Measurements from ENCODE around the gene ALOX5AP.

Gene ALOX5AP

GRCh38 chr13:30796132-30796572 is 60.8 kb downstream of the ALOX5AP start:
- in situ Hi-C loops (cut with MboI; ENCODE audit: low sequenced_read_pairs), result no loop called here

GRCh38 chr13:30796631-30797601 is 61.6 kb downstream of the ALOX5AP start:
- in situ Hi-C loops (cut with MboI; ENCODE audit: low sequenced_read_pairs), result no loop called here

- in situ Hi-C loops (cut with MboI; ENCODE audit: low sequenced_read_pairs), result no loop called here
Observed at GRCh38 chr13:30797847-30798535, 62.6 kb downstream of the ALOX5AP start.

- in situ Hi-C loops (cut with MboI; ENCODE audit: low sequenced_read_pairs), result no loop called here
Observed at GRCh38 chr13:30798776-30799355, 63.5 kb downstream of the ALOX5AP start.

- in situ Hi-C loops (cut with MboI; ENCODE audit: low sequenced_read_pairs), result no loop called here
Observed at GRCh38 chr13:30799356-30799824, 64.0 kb downstream of the ALOX5AP start.

- in situ Hi-C loops (cut with MboI; ENCODE audit: low sequenced_read_pairs), result no loop called here
Observed at GRCh38 chr13:30800107-30800506, 64.8 kb downstream of the ALOX5AP start.

- in situ Hi-C loops (cut with MboI; ENCODE audit: low sequenced_read_pairs), result no loop called here
Observed at GRCh38 chr13:30802501-30802900, 67.2 kb downstream of the ALOX5AP start.

GRCh38 chr13:30802953-30803478 is 67.7 kb downstream of the ALOX5AP start:
- in situ Hi-C loops (cut with MboI; ENCODE audit: low sequenced_read_pairs), result no loop called here

GRCh38 chr13:30803749-30804148 is 68.4 kb downstream of the ALOX5AP start:
- in situ Hi-C loops (cut with MboI; ENCODE audit: low sequenced_read_pairs), result no loop called here

- in situ Hi-C loops (cut with MboI; ENCODE audit: low sequenced_read_pairs), result no loop called here
Observed at GRCh38 chr13:30804474-30804873, 69.1 kb downstream of the ALOX5AP start.

- in situ Hi-C loops (cut with MboI; ENCODE audit: low sequenced_read_pairs), result no loop called here
Observed at GRCh38 chr13:30805132-30805537, 69.8 kb downstream of the ALOX5AP start.

GRCh38 chr13:30805603-30806011 is 70.3 kb downstream of the ALOX5AP start:
- in situ Hi-C loops (cut with MboI; ENCODE audit: low sequenced_read_pairs), result no loop called here

GRCh38 chr13:30806784-30807183 is 71.4 kb downstream of the ALOX5AP start:
- in situ Hi-C loops (cut with MboI; ENCODE audit: low sequenced_read_pairs), result no loop called here

- in situ Hi-C loops (cut with MboI; ENCODE audit: low sequenced_read_pairs), result no loop called here
Observed at GRCh38 chr13:30807392-30807791, 72.0 kb downstream of the ALOX5AP start.

- in situ Hi-C loops (cut with MboI; ENCODE audit: low sequenced_read_pairs), result no loop called here
Observed at GRCh38 chr13:30808600-30808999, 73.3 kb downstream of the ALOX5AP start.

GRCh38 chr13:30809787-30810186 is 74.4 kb downstream of the ALOX5AP start:
- in situ Hi-C loops (cut with MboI; ENCODE audit: low sequenced_read_pairs), result no loop called here

GRCh38 chr13:30810261-30810701 is 74.9 kb downstream of the ALOX5AP start:
- in situ Hi-C loops (cut with MboI; ENCODE audit: low sequenced_read_pairs), result no loop called here

- in situ Hi-C loops (cut with MboI; ENCODE audit: low sequenced_read_pairs), result no loop called here
Observed at GRCh38 chr13:30810801-30811200, 75.5 kb downstream of the ALOX5AP start.

All from hTERT RPE-1 (cell line).